Measurements from ENCODE around the gene TTN. TPM values are rescaled to one million over a fixed set of nuclear protein-coding genes. Genes with fewer than 3 reads are reported as not detected.

TTN gene
- total RNA-seq, 1 donor from 2014 or later: 2.8 TPM

GRCh38 chr2:178828486-178828881 lies 21.3 kb upstream of the TTN start:
- peaks cover 3% of the 10 kb centered on the region for H3K36me3 Mint-ChIP-seq (ENCODE audit: low read depth)
- H3K9me3 Mint-ChIP-seq: peaks cover 3% of the 10 kb centered on the region
- H3K27ac Mint-ChIP-seq: no peak overlapping the region
- H3K4me3 Mint-ChIP-seq: no peak overlapping the region
- H3K27me3 Mint-ChIP-seq: no peaks in the 10 kb centered on the region
- peaks cover 4% of the 10 kb centered on the region for H3K4me1 Mint-ChIP-seq
- DNase-seq: no peak
- intact Hi-C loops (cut with micrococcal nuclease): no loop called here

GRCh38 chr2:178827739-178828485 lies 20.7 kb upstream of the TTN start:
- no peak for DNase-seq
- Mint-ChIP-seq H3K4me3 (no peak overlapping the region), H3K36me3 (ENCODE audit: low read depth) (peaks cover 3% of the 10 kb centered on the region), H3K27ac (no peak overlapping the region), H3K4me1 (peaks cover 4% of the 10 kb centered on the region), H3K27me3 (no peaks in the 10 kb centered on the region), H3K9me3 (peaks cover 3% of the 10 kb centered on the region)
- intact Hi-C loops (cut with micrococcal nuclease): no loop called here

GRCh38 chr2:178827111-178827510 lies 19.9 kb upstream of the TTN start:
- peaks cover 3% of the 10 kb centered on the region for H3K36me3 Mint-ChIP-seq (ENCODE audit: low read depth)
- DNase-seq: no peak
- H3K4me3 Mint-ChIP-seq: no peak overlapping the region
- H3K4me1 Mint-ChIP-seq: peaks cover 4% of the 10 kb centered on the region
- peaks cover 3% of the 10 kb centered on the region for H3K9me3 Mint-ChIP-seq
- H3K27ac Mint-ChIP-seq: no peak overlapping the region
- intact Hi-C loops (cut with micrococcal nuclease): no loop called here
- H3K27me3 Mint-ChIP-seq: no peaks in the 10 kb centered on the region

- H3K27me3 Mint-ChIP-seq: no peaks in the 10 kb centered on the region
Observed at GRCh38 chr2:178825183-178825582, 18.0 kb upstream of the TTN start.

GRCh38 chr2:178824181-178824580 lies 17.0 kb upstream of the TTN start:
- Mint-ChIP-seq H3K27me3 (no peaks in the 10 kb centered on the region), H3K36me3 (ENCODE audit: low read depth) (peaks cover 5% of the 10 kb centered on the region), H3K9me3 (peaks cover 6% of the 10 kb centered on the region), H3K27ac (no peak overlapping the region), H3K4me1 (peaks cover 6% of the 10 kb centered on the region), H3K4me3 (no peak overlapping the region)
- intact Hi-C loops (cut with micrococcal nuclease): no loop called here
- DNase-seq: no peak

More at GRCh38 chr2:178825183-178825582, 18.0 kb upstream of the TTN start:
- intact Hi-C loops (cut with micrococcal nuclease): no loop called here
- no peak overlapping the region for H3K4me3 Mint-ChIP-seq
- H3K9me3 Mint-ChIP-seq: peaks cover 7% of the 10 kb centered on the region
- H3K36me3 Mint-ChIP-seq (ENCODE audit: low read depth): peaks cover 5% of the 10 kb centered on the region
- no peak overlapping the region for H3K27ac Mint-ChIP-seq
- peaks cover 4% of the 10 kb centered on the region for H3K4me1 Mint-ChIP-seq
- no peak for DNase-seq

GRCh38 chr2:178819992-178820391 lies 12.8 kb upstream of the TTN start:
- Mint-ChIP-seq H3K36me3 (ENCODE audit: low read depth) (peaks cover 2% of the 10 kb centered on the region), H3K9me3 (peaks cover 3% of the 10 kb centered on the region), H3K27me3 (no peaks in the 10 kb centered on the region), H3K4me1 (peaks cover 9% of the 10 kb centered on the region), H3K27ac (peak overlapping the region; percentile 68), H3K4me3 (peak overlapping the region; percentile 70)
- DNase-seq: no peak
- intact Hi-C loops (cut with micrococcal nuclease): no loop called here

GRCh38 chr2:178819147-178819875 lies 12.1 kb upstream of the TTN start:
- Mint-ChIP-seq H3K4me1 (peaks cover 9% of the 10 kb centered on the region), H3K27me3 (no peaks in the 10 kb centered on the region), H3K27ac (no peak overlapping the region), H3K9me3 (peaks cover 3% of the 10 kb centered on the region), H3K36me3 (ENCODE audit: low read depth) (peaks cover 2% of the 10 kb centered on the region), H3K4me3 (no peak overlapping the region)
- intact Hi-C loops (cut with micrococcal nuclease): no loop called here
- DNase-seq: no peak

GRCh38 chr2:178811901-178812300 lies 4.7 kb upstream of the TTN start:
- H3K27me3 Mint-ChIP-seq: no peaks in the 10 kb centered on the region
- intact Hi-C loops (cut with micrococcal nuclease): no loop called here
- H3K27ac Mint-ChIP-seq: no peak overlapping the region
- no peaks in the 10 kb centered on the region for H3K9me3 Mint-ChIP-seq
- DNase-seq: no peak
- no peaks in the 10 kb centered on the region for H3K4me1 Mint-ChIP-seq
- no peaks in the 10 kb centered on the region for H3K36me3 Mint-ChIP-seq (ENCODE audit: low read depth)
- H3K4me3 Mint-ChIP-seq: no peak overlapping the region

- Mint-ChIP-seq H3K4me3 (no peak overlapping the region), H3K9me3 (no peaks in the 10 kb centered on the region), H3K36me3 (ENCODE audit: low read depth) (no peaks in the 10 kb centered on the region), H3K27ac (no peak overlapping the region), H3K4me1 (no peaks in the 10 kb centered on the region), H3K27me3 (no peaks in the 10 kb centered on the region)
- intact Hi-C loops (cut with micrococcal nuclease): no loop called here
- DNase-seq: no peak
Observed at GRCh38 chr2:178811045-178811444, 3.8 kb upstream of the TTN start.

- no peaks in the 10 kb centered on the region for H3K27me3 Mint-ChIP-seq
- DNase-seq: no peak
- H3K4me1 Mint-ChIP-seq: no peaks in the 10 kb centered on the region
- intact Hi-C loops (cut with micrococcal nuclease): no loop called here
- H3K27ac Mint-ChIP-seq: no peak overlapping the region
- H3K4me3 Mint-ChIP-seq: no peak overlapping the region
- no peaks in the 10 kb centered on the region for H3K9me3 Mint-ChIP-seq
- H3K36me3 Mint-ChIP-seq (ENCODE audit: low read depth): no peaks in the 10 kb centered on the region
Observed at GRCh38 chr2:178810422-178810821, 3.2 kb upstream of the TTN start.

GRCh38 chr2:178806543-178806942 lies 680 bp downstream of the TTN start:
- H3K36me3 Mint-ChIP-seq (ENCODE audit: low read depth): no peaks in the 10 kb centered on the region
- no peaks in the 10 kb centered on the region for H3K27me3 Mint-ChIP-seq
- no peaks in the 10 kb centered on the region for H3K4me1 Mint-ChIP-seq
- DNase-seq: no peak
- intact Hi-C loops (cut with micrococcal nuclease): no loop called here
- no peak overlapping the region for H3K27ac Mint-ChIP-seq
- H3K9me3 Mint-ChIP-seq: no peaks in the 10 kb centered on the region
- no peak overlapping the region for H3K4me3 Mint-ChIP-seq

- no peak for DNase-seq
- no peaks in the 10 kb centered on the region for H3K9me3 Mint-ChIP-seq
- no peaks in the 10 kb centered on the region for H3K4me1 Mint-ChIP-seq
- no peaks in the 10 kb centered on the region for H3K36me3 Mint-ChIP-seq (ENCODE audit: low read depth)
- intact Hi-C loops (cut with micrococcal nuclease): no loop called here
- no peaks in the 10 kb centered on the region for H3K27me3 Mint-ChIP-seq
- H3K4me3 Mint-ChIP-seq: no peak overlapping the region
- H3K27ac Mint-ChIP-seq: no peak overlapping the region
Observed at GRCh38 chr2:178805457-178805856, 1.8 kb downstream of the TTN start.

GRCh38 chr2:178804791-178805190 lies 2.4 kb downstream of the TTN start:
- H3K4me1 Mint-ChIP-seq: no peaks in the 10 kb centered on the region
- no peaks in the 10 kb centered on the region for H3K9me3 Mint-ChIP-seq
- H3K36me3 Mint-ChIP-seq (ENCODE audit: low read depth): no peaks in the 10 kb centered on the region
- no peak for DNase-seq
- no peaks in the 10 kb centered on the region for H3K27me3 Mint-ChIP-seq
- intact Hi-C loops (cut with micrococcal nuclease): no loop called here
- no peak overlapping the region for H3K4me3 Mint-ChIP-seq
- no peak overlapping the region for H3K27ac Mint-ChIP-seq

- Mint-ChIP-seq H3K4me3 (no peak overlapping the region), H3K9me3 (no peaks in the 10 kb centered on the region), H3K36me3 (ENCODE audit: low read depth) (no peaks in the 10 kb centered on the region), H3K27me3 (no peaks in the 10 kb centered on the region), H3K4me1 (no peaks in the 10 kb centered on the region), H3K27ac (no peak overlapping the region)
- no peak for DNase-seq
- intact Hi-C loops (cut with micrococcal nuclease): no loop called here
Observed at GRCh38 chr2:178800510-178800909, 6.7 kb downstream of the TTN start.
